K562 (cell line): ENCODE results near the gene OR6S1. TPM values are rescaled to one million over a fixed set of nuclear protein-coding genes. Genes with fewer than 3 reads are reported as not detected.

Experiments used
- CBFA2T2 ChIP-seq: fragments of 450-650 bp; conservative IDR thresholded peaks from 2 replicates; pipeline ENCODE4 v1.6.1; 2017; ENCODE audit warnings: mild to moderate bottlenecking
- CHD1 ChIP-seq: fragments of 200-600 bp; sonication (generic); IDR thresholded peaks from one replicate; pipeline ENCODE4 v1.6.1; 2012; ENCODE audit warnings: mild to moderate bottlenecking, moderate library complexity, low read length, inconsistent platforms
- HOXB6 ChIP-seq: fragments of 250-450 bp; sonication (Bioruptor Pico); IDR thresholded peaks from 2 replicates; pipeline ENCODE4 v1.5.1; 2022; ENCODE audit warnings: mild to moderate bottlenecking, borderline replicate concordance
- RAD51 ChIP-seq: fragments of 450-650 bp; IDR thresholded peaks from 2 replicates; pipeline ENCODE4 v1.7.1; 2016; ENCODE audit warnings: low read depth, mild to moderate bottlenecking, borderline replicate concordance
- RBM25 ChIP-seq: fragments of 200-400 bp; formaldehyde crosslinking; IDR thresholded peaks from 2 replicates; pipeline ENCODE4 v1.6.1; 2018; ENCODE audit warnings: low read length, low read depth, moderate library complexity; ENCODE audit not compliant: severe bottlenecking
- TRIM24 ChIP-seq, 2 experiments: fragments of 450-650 bp; IDR thresholded peaks; 2 replicates each; pipeline ENCODE4 v1.6.1; 2016
- XRCC4 ChIP-seq: IDR thresholded peaks from one replicate; pipeline ENCODE4 v1.6.1; 2011; ENCODE audit not compliant: insufficient read depth, insufficient read length; ENCODE audit errors: extremely low read depth
- ZEB2 ChIP-seq: fragments of 450-650 bp; IDR thresholded peaks from 2 replicates; pipeline ENCODE4 v1.6.1; 2016
- ZNF41 ChIP-seq: fragments of 250-450 bp; sonication (Bioruptor Pico); conservative IDR thresholded peaks from 2 replicates; pipeline ENCODE4 v1.4.0; 2020; ENCODE audit warnings: mild to moderate bottlenecking
- ZNF766 ChIP-seq: fragments of 200-800 bp; sonication (Bioruptor generic); conservative IDR thresholded peaks from 2 replicates; pipeline ENCODE4 v1.6.1; 2016; ENCODE audit warnings: missing genetic modification characterization, missing compliant biosample characterization
- polyA plus RNA-seq, 8 experiments: library from polyadenylated mRNA; depleted of rRNA in 4 of 8; stranded (reverse) in 5 of 8; unstranded in 3 of 8; fragments of >200 nt; fragmentation: Nextera tagmentation in 2 of 8; fragmentation: Illumina TruSeq in 1 of 8; extraction: Ambion mirVana in 2 of 8; extraction: Trizol in 1 of 8; gene quantifications; 2 replicates each; pipeline versions ENCODE4 v1.2.1 to v1.2.3, GENCODE V29; 2011 to 2014; ENCODE audit warnings: inconsistent platforms in 1 of 8, missing spikeins in 1 of 8
- total RNA-seq, 7 experiments: library from RNA; depleted of rRNA in 6 of 7; stranded (reverse); fragments of >200 nt in 6 of 7; fragmentation: Illumina TruSeq in 2 of 7; extraction: Trizol in 2 of 7; gene quantifications; 2 replicates each; pipeline versions ENCODE4 v1.2.1 to v1.2.3, GENCODE V29; 2011 to 2021; ENCODE audit warnings: low replicate concordance in 1 of 7
- TF ChIP-seq, protein P1 (sequence below): fragments of 200-800 bp; sonication (Bioruptor generic); IDR thresholded peaks from 2 replicates; pipeline ENCODE4 v1.6.1; 2017; ENCODE audit warnings: missing genetic modification characterization, missing compliant biosample characterization
- TF ChIP-seq, protein P2 (sequence below): fragments of 250-450 bp; sonication (Bioruptor Pico); IDR thresholded peaks from 2 replicates; pipeline ENCODE4 v1.6.1; 2021; ENCODE audit warnings: mild to moderate bottlenecking
- TF ChIP-seq, protein P3 (sequence below): sonication (generic); formaldehyde crosslinking; IDR thresholded peaks from 2 replicates; pipeline ENCODE4 v1.8.0; 2022; ENCODE audit warnings: mild to moderate bottlenecking, low read depth, missing genetic modification reagents
- TF ChIP-seq, protein P4 (sequence below), 2 experiments: fragments of 450-650 bp; IDR thresholded peaks; 2 replicates each; pipeline ENCODE4 v1.6.1; 2018; ENCODE audit warnings: mild to moderate bottlenecking in 2 of 2, low read depth in 1 of 2; ENCODE audit not compliant: partially characterized antibody in 2 of 2

The OR6S1 gene
- total and polyA plus RNA-seq, 9 of the 15 experiments (the other 6 are each of a cell fraction or from before 2014, with no cell fraction given) = not detected

DNA sequence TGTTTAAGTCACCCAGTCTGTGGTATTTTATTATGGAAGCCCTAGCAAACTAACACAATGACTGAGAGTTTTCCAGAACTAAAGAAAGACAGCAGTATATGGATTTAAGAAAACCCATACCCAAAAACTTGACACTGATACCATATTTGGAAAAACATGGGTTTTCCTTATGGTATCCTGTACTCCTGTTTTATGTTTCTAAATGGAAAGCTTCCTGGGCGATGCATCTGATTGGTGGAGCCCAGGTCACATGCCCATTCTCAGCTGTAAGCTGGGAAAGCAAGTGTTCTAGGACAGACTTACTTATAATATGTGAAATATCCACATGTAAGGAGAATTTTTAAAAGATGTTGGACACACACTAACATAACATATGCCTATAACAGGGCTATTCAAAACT is 38.4 kb upstream of the OR6S1 start (continued):
- TF ChIP-seq, protein P1, sequence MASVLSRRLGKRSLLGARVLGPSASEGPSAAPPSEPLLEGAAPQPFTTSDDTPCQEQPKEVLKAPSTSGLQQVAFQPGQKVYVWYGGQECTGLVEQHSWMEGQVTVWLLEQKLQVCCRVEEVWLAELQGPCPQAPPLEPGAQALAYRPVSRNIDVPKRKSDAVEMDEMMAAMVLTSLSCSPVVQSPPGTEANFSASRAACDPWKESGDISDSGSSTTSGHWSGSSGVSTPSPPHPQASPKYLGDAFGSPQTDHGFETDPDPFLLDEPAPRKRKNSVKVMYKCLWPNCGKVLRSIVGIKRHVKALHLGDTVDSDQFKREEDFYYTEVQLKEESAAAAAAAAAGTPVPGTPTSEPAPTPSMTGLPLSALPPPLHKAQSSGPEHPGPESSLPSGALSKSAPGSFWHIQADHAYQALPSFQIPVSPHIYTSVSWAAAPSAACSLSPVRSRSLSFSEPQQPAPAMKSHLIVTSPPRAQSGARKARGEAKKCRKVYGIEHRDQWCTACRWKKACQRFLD (CRISPR knock-in tag) = no peak
- TF ChIP-seq ZNF41 = no peak
- no peak for TF ChIP-seq TRIM24 (IDR thresholded peaks at IDR 0.05)
- TF ChIP-seq, protein P2, sequence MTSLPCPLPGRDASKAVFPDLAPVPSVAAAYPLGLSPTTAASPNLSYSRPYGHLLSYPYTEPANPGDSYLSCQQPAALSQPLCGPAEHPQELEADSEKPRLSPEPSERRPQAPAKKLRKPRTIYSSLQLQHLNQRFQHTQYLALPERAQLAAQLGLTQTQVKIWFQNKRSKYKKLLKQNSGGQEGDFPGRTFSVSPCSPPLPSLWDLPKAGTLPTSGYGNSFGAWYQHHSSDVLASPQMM (CRISPR knock-in tag) = no peak
- TF ChIP-seq RAD51 = peak; percentile 91
- TF ChIP-seq CHD1 = no peak
- TF ChIP-seq ZNF766 = no peak
- no peak for TF ChIP-seq ZEB2
- peak; percentile 51 for TF ChIP-seq CBFA2T2
- TF ChIP-seq, protein P3, sequence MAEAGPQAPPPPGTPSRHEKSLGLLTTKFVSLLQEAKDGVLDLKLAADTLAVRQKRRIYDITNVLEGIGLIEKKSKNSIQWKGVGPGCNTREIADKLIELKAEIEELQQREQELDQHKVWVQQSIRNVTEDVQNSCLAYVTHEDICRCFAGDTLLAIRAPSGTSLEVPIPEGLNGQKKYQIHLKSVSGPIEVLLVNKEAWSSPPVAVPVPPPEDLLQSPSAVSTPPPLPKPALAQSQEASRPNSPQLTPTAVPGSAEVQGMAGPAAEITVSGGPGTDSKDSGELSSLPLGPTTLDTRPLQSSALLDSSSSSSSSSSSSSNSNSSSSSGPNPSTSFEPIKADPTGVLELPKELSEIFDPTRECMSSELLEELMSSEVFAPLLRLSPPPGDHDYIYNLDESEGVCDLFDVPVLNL = no peak
- peak; percentile 63 for TF ChIP-seq RBM25
- TF ChIP-seq, protein P4, sequence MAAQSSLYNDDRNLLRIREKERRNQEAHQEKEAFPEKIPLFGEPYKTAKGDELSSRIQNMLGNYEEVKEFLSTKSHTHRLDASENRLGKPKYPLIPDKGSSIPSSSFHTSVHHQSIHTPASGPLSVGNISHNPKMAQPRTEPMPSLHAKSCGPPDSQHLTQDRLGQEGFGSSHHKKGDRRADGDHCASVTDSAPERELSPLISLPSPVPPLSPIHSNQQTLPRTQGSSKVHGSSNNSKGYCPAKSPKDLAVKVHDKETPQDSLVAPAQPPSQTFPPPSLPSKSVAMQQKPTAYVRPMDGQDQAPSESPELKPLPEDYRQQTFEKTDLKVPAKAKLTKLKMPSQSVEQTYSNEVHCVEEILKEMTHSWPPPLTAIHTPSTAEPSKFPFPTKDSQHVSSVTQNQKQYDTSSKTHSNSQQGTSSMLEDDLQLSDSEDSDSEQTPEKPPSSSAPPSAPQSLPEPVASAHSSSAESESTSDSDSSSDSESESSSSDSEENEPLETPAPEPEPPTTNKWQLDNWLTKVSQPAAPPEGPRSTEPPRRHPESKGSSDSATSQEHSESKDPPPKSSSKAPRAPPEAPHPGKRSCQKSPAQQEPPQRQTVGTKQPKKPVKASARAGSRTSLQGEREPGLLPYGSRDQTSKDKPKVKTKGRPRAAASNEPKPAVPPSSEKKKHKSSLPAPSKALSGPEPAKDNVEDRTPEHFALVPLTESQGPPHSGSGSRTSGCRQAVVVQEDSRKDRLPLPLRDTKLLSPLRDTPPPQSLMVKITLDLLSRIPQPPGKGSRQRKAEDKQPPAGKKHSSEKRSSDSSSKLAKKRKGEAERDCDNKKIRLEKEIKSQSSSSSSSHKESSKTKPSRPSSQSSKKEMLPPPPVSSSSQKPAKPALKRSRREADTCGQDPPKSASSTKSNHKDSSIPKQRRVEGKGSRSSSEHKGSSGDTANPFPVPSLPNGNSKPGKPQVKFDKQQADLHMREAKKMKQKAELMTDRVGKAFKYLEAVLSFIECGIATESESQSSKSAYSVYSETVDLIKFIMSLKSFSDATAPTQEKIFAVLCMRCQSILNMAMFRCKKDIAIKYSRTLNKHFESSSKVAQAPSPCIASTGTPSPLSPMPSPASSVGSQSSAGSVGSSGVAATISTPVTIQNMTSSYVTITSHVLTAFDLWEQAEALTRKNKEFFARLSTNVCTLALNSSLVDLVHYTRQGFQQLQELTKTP (IDR thresholded peaks at IDR 0.05; ENCODE audit: low read depth in 1 of 2, partially characterized antibody in 2 of 2) = no peak
- TF ChIP-seq XRCC4 = no peak
- no peak for TF ChIP-seq HOXB6 (CRISPR knock-in tag)
